GM18951 (cell line): ENCODE data around the gene MXD3.
A peak's percentile ranks its signal among the peaks of the same experiment; 100 is the strongest.
"Not testable (repeated sequence)": the region's sequence is repeated elsewhere in the genome, so short reads cannot be mapped to it uniquely, and the experiment has no call there.

ENCODE experiments used
- POLR2A ChIP-seq: IDR thresholded peaks from 4 replicates; pipeline ENCODE4 v1.6.1; 2011; ENCODE audit warnings: mild to moderate bottlenecking; ENCODE audit not compliant: insufficient read length, insufficient read depth; ENCODE audit errors: extremely low read depth
- in situ Hi-C: fragments of 300-500 bp; cut with MboI; formaldehyde crosslinking; loops from one replicate; pipeline ENCODE4 v1.12.0; 2022; ENCODE audit warnings: low sequenced_read_pairs, mixed read lengths, inconsistent platforms; ENCODE audit not compliant: unreplicated experiment

MXD3 gene

DNA sequence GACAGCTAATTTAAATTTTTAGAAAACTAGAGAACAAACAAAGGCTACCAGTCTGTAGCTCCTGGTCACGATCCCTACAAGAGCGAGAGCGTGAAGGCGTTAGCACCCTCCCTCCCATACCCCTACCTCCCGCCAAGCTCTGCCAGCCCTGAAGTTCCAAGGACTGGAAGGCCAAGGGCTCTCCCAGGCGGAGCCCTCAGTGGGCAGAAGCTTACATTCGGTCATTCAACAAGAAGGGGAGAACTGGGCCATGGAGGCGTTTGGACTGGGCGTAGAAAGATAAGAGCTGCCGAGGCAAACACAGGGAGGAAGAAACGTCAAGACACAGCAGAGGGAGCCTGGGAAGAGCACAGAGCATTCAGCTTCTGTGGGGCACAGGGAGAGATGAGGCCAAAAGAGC is 3.0 kb downstream of the MXD3 start:
- TF ChIP-seq POLR2A = no peak
- in situ Hi-C loops = no loop called here

- TF ChIP-seq POLR2A = peak; percentile 34
- in situ Hi-C loops = no loop called here
Measured at GRCh38 chr5:177307544-177308363, 3.9 kb downstream of the MXD3 start.

DNA sequence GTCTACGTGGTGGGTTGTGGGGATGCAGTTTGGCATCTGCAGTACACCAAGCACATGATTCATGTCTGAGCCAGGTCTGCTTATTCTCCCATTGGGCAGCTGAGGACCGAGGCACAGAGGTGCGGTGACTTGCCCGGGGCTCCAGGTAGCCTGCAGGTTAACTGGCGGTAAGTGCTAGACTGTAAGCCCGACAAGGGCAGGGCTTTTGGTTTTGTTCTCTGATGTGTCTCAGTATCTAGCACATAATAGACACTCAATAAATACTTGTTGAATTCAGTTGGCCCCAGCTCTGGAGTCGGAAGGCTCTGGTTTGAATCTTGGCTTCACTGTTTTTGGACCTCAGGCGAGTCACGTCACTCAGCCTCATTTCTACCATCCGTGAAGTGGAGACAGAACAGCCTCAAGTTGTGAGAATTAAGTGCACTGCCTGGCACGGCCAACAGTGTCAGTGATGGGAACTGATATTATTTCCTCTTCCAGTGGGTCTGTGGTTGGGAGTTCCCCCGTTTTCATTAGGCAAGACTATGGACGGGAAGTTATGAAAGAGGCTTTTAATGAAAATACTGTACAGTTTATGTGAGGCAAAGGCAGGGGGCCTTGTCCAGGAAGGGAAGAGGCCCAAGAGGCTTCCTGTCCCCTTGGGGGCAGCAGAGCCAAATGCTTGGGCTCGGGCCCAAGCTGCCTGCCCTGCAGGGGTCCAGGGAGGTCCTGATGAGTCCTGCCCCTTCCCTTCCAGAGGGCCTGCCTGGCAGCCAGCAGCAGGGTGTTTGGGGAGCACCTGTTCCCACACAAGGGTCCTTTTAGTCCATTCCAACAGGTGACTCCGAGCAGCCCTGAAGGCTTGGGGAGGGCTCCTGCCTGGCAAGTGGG is 4.8 kb downstream of the MXD3 start:
- TF ChIP-seq POLR2A = no peak
- in situ Hi-C loops = no loop called here

DNA sequence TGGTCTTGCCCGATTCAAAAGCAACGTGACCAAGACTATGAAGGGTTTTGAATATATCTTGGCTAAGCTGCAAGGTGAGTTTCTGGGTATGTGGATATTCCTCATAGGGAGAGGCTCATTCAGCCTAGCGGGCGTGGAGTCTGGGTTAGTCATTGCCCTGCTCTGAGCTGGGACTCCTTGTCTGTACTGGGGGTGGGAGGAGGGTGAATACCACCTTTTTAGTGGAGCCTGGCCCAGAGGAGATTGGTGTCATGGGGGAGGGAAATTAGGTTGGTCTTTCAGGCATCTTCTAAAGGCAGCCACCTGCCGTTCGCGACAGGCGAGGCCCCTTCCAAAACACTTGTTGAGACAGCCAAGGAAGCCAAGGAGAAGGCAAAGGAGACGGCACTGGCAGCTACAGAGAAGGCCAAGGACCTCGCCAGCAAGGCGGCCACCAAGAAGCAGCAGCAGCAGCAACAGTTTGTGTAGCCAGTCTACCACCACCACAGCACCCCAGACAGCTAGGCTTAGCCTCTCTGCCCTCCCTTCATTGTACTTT is 5.5 kb downstream of the MXD3 start:
- in situ Hi-C loops = not testable (repeated sequence)

DNA sequence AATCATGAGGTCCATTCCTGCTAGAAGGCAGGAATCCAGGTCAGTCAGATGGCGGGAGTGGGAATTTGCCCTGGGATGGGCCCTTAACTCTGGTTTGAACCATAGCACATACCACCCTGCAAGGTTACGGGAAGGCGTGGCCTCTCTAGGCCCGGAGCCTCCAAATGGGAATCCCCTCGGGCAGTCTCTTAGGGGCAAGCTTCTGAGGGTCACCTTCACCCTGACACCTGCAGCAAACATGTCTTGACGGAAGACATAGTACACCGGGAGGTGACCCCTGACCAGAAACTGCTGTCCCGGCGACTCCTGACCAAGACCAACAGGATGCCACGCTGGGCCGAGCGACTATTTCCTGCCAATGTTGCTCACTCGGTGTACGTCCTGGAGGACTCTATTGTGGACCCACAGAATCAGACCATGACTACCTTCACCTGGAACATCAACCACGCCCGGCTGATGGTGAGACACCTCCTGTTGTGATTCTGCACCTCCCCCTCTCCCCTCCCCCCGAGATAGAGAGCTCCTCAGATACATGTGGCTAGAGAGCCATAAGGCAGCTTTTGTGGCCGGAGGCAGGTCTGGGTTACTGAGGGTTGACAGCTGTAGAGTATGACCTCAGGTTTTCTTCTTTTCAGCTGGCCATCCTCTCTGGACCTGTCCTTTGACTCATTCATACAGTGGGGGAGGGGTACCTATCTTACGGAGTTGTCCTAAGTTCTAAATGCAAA is 7.1 kb downstream of the MXD3 start:
- TF ChIP-seq POLR2A = no peak
- in situ Hi-C loops = no loop called here

- no peak for TF ChIP-seq POLR2A
- in situ Hi-C loops = no loop called here
Measured at GRCh38 chr5:177303925-177304391, 7.7 kb downstream of the MXD3 start.

- TF ChIP-seq POLR2A = peak; percentile 72
Measured at GRCh38 chr5:177303121-177303924, 8.4 kb downstream of the MXD3 start, which contains the start of the genes PRELID1 and RAB24. TSS of gene PRELID1 (plus strand) at chr5:177303799. CDS start at chr5:177303986, 187 bp downstream. TSS of gene RAB24 (minus strand) at chr5:177303719. CDS start at chr5:177303288, 431 bp downstream.

GRCh38 chr5:177302354-177303110 is 9.2 kb downstream of the MXD3 start:
- TF ChIP-seq POLR2A = no peak
- in situ Hi-C loops = no loop called here

More at GRCh38 chr5:177303121-177303924, 8.4 kb downstream of the MXD3 start, which contains the start of the genes PRELID1 and RAB24:
- in situ Hi-C loops = no loop called here

DNA sequence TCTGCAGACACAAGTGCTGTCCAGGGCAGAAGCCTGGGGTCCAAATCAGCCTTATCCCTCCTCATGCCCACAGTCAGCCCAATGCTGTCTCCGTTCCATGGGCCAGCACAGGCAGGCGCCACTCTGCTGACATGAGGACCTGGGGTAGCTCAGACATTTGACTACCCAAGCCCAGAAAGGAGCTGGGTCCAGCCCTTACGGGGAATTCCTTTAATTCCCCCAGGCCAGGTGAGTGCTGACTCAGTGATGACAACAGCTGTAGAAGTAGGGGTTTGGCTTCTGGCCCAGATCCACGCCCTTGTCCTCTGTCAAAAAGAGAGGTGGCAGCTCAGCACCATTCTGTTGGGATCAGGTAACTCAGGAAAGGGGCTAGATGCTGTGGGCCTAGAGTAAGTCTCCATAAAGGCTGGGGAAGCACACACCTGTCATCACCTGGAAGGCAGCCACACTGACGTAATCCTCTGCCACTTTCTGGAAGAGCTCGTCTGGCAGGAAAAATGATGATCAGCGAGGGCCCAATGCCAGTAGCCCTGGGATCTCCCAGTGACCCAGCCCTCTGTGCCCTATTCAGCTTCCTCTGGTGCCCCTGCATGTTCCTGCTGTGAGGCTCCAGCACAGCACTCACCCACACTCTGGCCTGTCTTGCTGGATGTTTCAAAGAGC is 10.1 kb downstream of the MXD3 start:
- in situ Hi-C loops = no loop called here
- no peak for TF ChIP-seq POLR2A

DNA sequence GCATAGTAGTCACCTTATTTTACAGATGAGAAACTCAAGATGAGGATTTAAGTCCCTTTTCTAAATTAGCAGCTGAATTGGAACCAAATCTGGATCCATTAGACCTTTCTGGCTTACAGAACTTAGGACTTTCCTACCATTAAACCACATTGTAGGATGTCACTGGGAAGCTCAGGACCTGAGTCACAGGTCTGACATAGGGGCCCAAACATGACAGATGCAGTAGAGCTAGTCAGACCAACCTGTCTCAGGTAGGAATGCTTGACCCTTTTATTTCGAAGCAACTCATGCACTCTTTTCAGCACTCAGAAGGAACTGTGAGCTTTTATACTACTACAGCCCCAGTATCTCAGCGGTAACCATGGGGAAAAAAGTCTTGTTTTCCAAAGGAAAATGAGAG is 10.7 kb downstream of the MXD3 start:
- no peak for TF ChIP-seq POLR2A
- in situ Hi-C loops = no loop called here
